Hippocampal formation (tissue), 2 donors: ENCODE data around the gene TBPL1.

ENCODE experiments used
- DNase-seq, 2 donors: peaks; one replicate each; lab custom pipeline; 2025; lab: John Stamatoyannopoulos, UW

Gene TBPL1

DNA sequence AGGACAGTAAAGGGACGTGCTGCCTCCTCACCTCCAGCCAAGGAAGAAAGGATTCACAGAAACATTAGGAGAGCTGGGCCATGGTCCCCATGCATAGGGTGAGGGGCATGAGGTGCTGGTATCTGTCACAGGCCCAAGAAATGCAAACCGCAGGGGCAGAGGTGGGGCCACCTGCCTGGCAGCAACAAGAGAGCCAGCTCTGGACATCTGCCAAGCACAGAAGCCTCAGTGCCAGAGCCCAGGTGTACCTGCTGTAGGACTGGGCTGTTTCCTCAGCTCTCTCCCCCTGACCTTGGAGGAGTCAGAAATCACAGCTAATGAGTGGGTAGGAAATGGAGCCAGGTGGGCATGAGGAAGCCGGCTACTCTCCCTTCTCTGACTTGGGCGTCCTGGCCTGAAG is 54.1 kb downstream of the TBPL1 start:
- no peak for DNase-seq

DNA sequence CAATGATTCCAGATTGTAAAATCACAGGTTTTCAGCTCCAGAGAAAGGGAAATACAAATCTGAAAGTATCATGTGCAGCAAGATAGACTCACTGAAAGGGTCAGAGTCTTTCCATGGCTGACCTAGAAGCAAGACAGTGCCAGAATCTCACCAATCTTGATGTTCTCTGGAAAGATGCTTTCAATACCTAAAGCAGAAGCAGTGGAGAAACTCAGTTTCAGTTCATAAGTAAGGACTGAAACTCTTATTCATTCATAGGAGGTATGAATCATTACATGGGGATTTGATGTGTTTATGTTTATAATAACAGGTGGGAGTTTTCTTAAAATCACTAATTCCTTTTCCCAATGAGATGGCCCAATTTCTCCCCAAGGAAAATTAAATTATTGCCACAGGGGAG is 56.9 kb downstream of the TBPL1 start:
- no peak for DNase-seq

- no peak for DNase-seq
Observed at GRCh38 chr6:134010400-134010799, 57.4 kb downstream of the TBPL1 start.

DNA sequence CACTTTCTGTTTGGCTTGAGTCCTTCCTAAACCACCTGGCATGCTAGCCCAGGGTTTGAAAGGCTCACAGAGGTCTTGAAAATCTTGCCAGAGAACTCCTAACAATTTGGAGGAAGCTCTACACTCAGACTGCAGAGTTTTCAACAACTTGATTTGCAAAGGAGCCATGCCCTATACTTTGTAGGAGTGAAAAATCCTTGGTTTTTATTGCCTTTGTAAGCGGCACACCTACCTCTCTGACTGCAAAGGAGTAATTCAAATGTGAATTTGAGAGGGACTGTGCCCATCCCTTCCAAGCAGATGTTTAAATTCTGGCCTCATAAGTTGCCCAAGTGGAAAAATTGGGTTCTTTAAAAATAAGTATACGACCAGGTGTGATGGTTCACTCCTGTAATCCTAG is 58.0 kb downstream of the TBPL1 start:
- DNase-seq, result no peak

GRCh38 chr6:134014588-134015137 is 61.6 kb downstream of the TBPL1 start:
- DNase-seq, result no peak

- no peak for DNase-seq
Observed at GRCh38 chr6:134015719-134016557, 62.9 kb downstream of the TBPL1 start.

DNA sequence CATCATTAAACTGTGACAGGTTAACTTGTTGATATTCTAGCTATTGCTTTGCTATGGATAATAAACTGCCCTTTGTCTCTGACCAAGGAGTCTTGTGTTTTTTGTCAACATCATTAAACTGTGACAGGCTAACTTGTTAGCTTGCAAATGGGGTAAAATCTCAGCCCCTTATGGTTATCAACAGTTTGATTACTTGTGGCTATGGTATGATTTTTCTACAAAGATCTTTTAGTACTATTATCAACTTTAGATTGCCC is 63.5 kb downstream of the TBPL1 start:
- no peak for DNase-seq

GRCh38 chr6:134020071-134020470 is 67.0 kb downstream of the TBPL1 start:
- DNase-seq, result no peak

DNA sequence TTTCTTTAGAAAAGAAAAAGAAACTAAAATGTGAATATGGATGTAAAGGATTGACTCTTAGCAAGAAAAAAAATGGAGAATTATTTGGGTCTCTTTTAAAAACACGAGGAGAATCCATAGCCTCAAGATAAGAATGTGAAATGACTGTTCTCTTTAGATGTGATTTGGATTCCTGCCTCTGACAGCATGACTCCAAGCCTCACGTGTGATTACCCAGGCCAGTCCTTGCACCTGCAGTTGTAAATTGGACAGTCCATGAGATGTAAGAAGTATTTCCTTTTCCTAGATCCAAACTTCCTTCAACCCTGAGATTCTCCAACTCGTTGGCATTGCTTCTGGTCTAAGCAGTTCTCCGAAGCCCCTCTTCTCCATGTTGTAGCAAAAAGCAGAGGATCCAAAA is 67.5 kb downstream of the TBPL1 start:
- no peak for DNase-seq

- no peak for DNase-seq
Observed at GRCh38 chr6:134020968-134021367, 67.9 kb downstream of the TBPL1 start.

- no peak for DNase-seq
Observed at GRCh38 chr6:134021396-134022122, 68.5 kb downstream of the TBPL1 start.

- no peak for DNase-seq
Observed at GRCh38 chr6:134022650-134023049, 69.6 kb downstream of the TBPL1 start.

GRCh38 chr6:134026597-134026996 is 73.6 kb downstream of the TBPL1 start:
- no peak for DNase-seq

GRCh38 chr6:134028438-134028837 is 75.4 kb downstream of the TBPL1 start:
- DNase-seq, result no peak

GRCh38 chr6:134029495-134030455 is 76.8 kb downstream of the TBPL1 start:
- DNase-seq, result no peak

- no peak for DNase-seq
Observed at GRCh38 chr6:134031696-134032255, 78.8 kb downstream of the TBPL1 start.

DNA sequence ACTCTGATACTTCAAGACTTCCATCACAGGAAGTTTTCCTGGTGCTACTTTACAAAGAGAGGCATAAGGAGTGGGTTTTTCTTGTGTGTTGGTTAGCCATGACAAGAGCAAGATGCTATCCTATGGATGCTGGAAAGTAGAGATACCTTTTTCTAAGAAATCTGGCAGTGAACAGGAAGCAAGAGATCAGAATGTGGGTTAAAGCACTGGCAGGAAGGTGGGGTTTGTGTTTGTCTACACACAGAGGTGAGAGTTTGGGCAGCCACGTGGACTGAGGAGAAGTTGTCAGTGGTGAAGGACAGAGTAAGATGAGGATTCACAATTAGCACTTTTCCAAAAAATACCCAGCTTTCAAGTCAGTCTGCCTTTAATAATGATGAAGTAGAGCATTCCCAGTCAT is 81.5 kb downstream of the TBPL1 start:
- no peak for DNase-seq

DNA sequence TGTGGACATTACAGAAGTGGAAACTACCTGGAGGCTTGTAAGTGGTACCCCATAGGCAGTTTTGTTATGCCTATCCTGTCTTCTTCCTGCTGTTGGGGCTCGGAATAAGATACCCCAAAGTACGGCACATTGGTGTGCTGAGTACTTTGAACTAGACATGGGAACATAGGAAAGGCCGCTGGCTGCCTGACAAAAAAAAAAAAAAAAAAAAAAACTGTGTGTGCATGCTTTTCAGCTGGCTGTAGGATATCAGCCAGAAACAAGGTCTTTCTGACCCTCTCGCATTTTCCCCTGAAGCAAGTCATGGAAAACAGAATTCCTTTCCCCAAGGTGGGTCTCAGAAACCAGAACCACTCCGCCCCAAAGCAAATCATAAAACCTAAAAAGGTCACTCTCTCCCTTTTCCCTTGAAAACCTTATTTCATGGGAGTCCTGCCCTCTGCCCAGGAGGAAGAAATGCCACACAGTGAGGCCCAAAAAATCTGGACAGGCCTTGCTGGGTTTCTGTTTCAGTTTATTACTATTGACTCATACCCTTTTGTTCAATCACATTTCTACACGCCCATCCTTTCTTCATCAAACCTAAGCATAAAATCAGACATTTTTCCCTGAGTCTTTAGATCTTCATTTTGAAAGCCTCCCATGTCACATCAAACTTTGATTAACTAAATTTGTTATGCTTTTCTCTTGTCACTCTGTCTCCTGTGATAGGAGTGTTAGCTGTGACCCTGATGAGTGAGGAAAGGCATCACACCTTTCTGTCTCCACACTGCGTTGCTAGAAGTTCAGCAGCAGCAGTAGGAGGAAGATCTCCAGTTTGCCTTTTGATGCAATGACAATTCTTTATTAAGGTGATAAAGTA is 82.2 kb downstream of the TBPL1 start:
- DNase-seq, result no peak

GRCh38 chr6:134035823-134036296 is 82.8 kb downstream of the TBPL1 start:
- DNase-seq, result peak; percentile 28 to 45

DNA sequence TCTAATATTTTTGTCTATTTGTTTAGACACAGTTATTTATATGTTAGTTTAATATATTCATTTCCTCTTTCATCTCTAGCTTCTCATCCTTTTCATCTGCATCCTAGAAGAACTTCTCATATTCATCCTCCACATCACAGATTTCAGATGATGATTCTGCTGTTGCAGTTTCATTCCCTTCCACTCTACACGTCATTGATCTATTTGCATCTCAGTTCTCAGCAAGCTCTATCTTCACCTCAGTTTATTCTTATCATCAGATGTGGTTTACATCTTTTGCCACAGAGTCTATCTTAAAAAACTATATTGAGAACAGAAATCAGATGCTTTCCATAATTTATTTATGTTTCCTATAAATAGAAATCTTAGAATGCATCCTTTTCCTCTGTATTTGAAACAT is 86.1 kb downstream of the TBPL1 start:
- no peak for DNase-seq
